Fibroblast of lung (primary cell): ENCODE results near the gene EHD3. TPM values are rescaled to one million over a fixed set of nuclear protein-coding genes. Genes with fewer than 3 reads are reported as not detected.

Source experiments
- DNase-seq, 2 donors: peaks; one replicate each; pipeline versions ENCODE4 v3.0.0 to v3.0.0-alpha.2; 2010; ENCODE audit warnings: low read depth in 2 of 2
- H2AFZ ChIP-seq: 2 replicates; pipeline ENCODE4 v1.5.1; 2012; ENCODE audit warnings: low read length, control low read depth, inconsistent platforms
- H3K27ac ChIP-seq: 2 replicates; pipeline ENCODE4 v1.5.1; 2011; ENCODE audit warnings: low read length, control low read depth; ENCODE audit not compliant: insufficient read depth
- H3K27me3 ChIP-seq: 2 replicates; pipeline ENCODE4 v1.5.1; 2011; ENCODE audit warnings: mild to moderate bottlenecking, low read length; ENCODE audit not compliant: control insufficient read depth, insufficient read depth
- H3K36me3 ChIP-seq: 2 replicates; pipeline ENCODE4 v1.5.1; 2011; ENCODE audit warnings: low read length; ENCODE audit not compliant: control insufficient read depth, insufficient read depth
- H3K4me1 ChIP-seq: 2 replicates; pipeline ENCODE4 v1.5.1; 2011; ENCODE audit warnings: low read length; ENCODE audit not compliant: control insufficient read depth, insufficient read depth; ENCODE audit errors: extremely low read depth
- H3K4me2 ChIP-seq: 2 replicates; pipeline ENCODE4 v1.5.1; 2011; ENCODE audit warnings: low read length, control low read depth; ENCODE audit not compliant: insufficient read depth; ENCODE audit errors: extremely low read depth
- H3K4me3 ChIP-seq, 4 experiments: fragments of 200-600 bp in 1 of 4; sonication (generic) in 1 of 4; replicated peaks in 1 of 4; 2 replicates each; pipeline ENCODE4 v1.5.1; 2011 to 2016; ENCODE audit warnings: low read length in 4 of 4, low read depth in 3 of 4, mild to moderate bottlenecking in 3 of 4, control low read depth in 2 of 4, inconsistent platforms in 1 of 4, mixed read lengths in 1 of 4; ENCODE audit not compliant: insufficient read depth in 1 of 4; ENCODE audit errors: control extremely low read depth in 1 of 4
- H3K79me2 ChIP-seq: 2 replicates; pipeline ENCODE4 v1.5.1; 2012; ENCODE audit warnings: mild to moderate bottlenecking, low read length, inconsistent platforms; ENCODE audit not compliant: control insufficient read depth, insufficient read depth
- H3K9ac ChIP-seq: 2 replicates; pipeline ENCODE4 v1.5.1; 2011; ENCODE audit warnings: mild to moderate bottlenecking, low read length, control low read depth; ENCODE audit not compliant: insufficient read depth
- H3K9me3 ChIP-seq: 2 replicates; pipeline ENCODE4 v1.5.1; 2012; ENCODE audit warnings: low read depth, low read length; ENCODE audit not compliant: control insufficient read depth, insufficient read depth
- H4K20me1 ChIP-seq: 2 replicates; pipeline ENCODE4 v1.5.1; 2011; ENCODE audit warnings: low read length; ENCODE audit not compliant: control insufficient read depth, insufficient read depth; ENCODE audit errors: extremely low read depth
- CTCF ChIP-seq, 2 donors: IDR thresholded peaks in 1 of 2; conservative IDR thresholded peaks in 1 of 2; 1 replicate in 1 of 2; 2 replicates in 1 of 2; pipeline ENCODE4 v1.5.1; 2011 to 2012; ENCODE audit warnings: low read length in 2 of 2, control low read depth in 1 of 2, inconsistent platforms in 1 of 2, low read depth in 1 of 2, mild to moderate bottlenecking in 1 of 2
- EZH2 ChIP-seq: IDR thresholded peaks from 2 replicates; pipeline ENCODE4 v1.5.1; 2012; ENCODE audit warnings: low read length, control low read depth, mild to moderate bottlenecking; ENCODE audit errors: missing control alignments
- polyA plus RNA-seq, 2 donors: library from polyadenylated mRNA; depleted of rRNA in 1 of 2; stranded (reverse) in 1 of 2; unstranded in 1 of 2; fragments of >200 nt; gene quantifications; 2 replicates each; pipeline ENCODE4 v1.2.1, GENCODE V29; 2011 to 2012; ENCODE audit warnings: missing spikeins in 1 of 2
- total RNA-seq: library from RNA; depleted of rRNA; stranded (reverse); fragments of >200 nt; gene quantifications from 2 replicates; pipeline ENCODE4 v1.2.1, GENCODE V29; 2014

Gene EHD3
- total and polyA plus RNA-seq, 2 donors (not counting 1 experiment from before 2014, with no cell fraction given), result 30.6 to 37.5 TPM

- H3K4me2 ChIP-seq, result no peak overlapping the region
- H3K79me2 ChIP-seq, result no peaks in the 10 kb centered on the region
- no peak overlapping the region for H3K27ac ChIP-seq
- H4K20me1 ChIP-seq, result no peaks in the 10 kb centered on the region
- no peaks in the 10 kb centered on the region for H3K9me3 ChIP-seq
- DNase-seq, result peak in 1 of 2 donors; percentile 38
- no peak for TF ChIP-seq EZH2
- TF ChIP-seq CTCF (conservative IDR thresholded peaks at IDR 0.05 in 1 of 2, IDR thresholded peaks at IDR 0.05 in 1 of 2; ENCODE audit: low read depth in 1 of 2, low read length in 2 of 2), result no peak
- no peak overlapping the region for H2AFZ ChIP-seq
- H3K4me3 ChIP-seq, result no peak overlapping the region
- H3K4me1 ChIP-seq, result peaks cover 6% of the 10 kb centered on the region
- H3K27me3 ChIP-seq, result no peaks in the 10 kb centered on the region
- no peak overlapping the region for H3K9ac ChIP-seq
- peaks cover 2% of the 10 kb centered on the region for H3K36me3 ChIP-seq
Observed at GRCh38 chr2:31246184-31246852, 12.4 kb downstream of the EHD3 start.

GRCh38 chr2:31247711-31248110 lies 13.8 kb downstream of the EHD3 start:
- H2AFZ ChIP-seq, result no peak overlapping the region
- no peak overlapping the region for H3K4me2 ChIP-seq
- H3K79me2 ChIP-seq, result no peaks in the 10 kb centered on the region
- no peaks in the 10 kb centered on the region for H4K20me1 ChIP-seq
- no peak overlapping the region for H3K9ac ChIP-seq
- peaks cover 2% of the 10 kb centered on the region for H3K36me3 ChIP-seq
- H3K4me1 ChIP-seq, result peaks cover 6% of the 10 kb centered on the region
- H3K4me3 ChIP-seq, result no peak overlapping the region
- H3K27me3 ChIP-seq, result no peaks in the 10 kb centered on the region
- DNase-seq, result peak in 1 of 2 donors; percentile 56
- TF ChIP-seq CTCF (conservative IDR thresholded peaks at IDR 0.05 in 1 of 2, IDR thresholded peaks at IDR 0.05 in 1 of 2; ENCODE audit: low read depth in 1 of 2, low read length in 2 of 2), result no peak
- TF ChIP-seq EZH2, result no peak
- no peaks in the 10 kb centered on the region for H3K9me3 ChIP-seq
- no peak overlapping the region for H3K27ac ChIP-seq

- H3K9me3 ChIP-seq, result no peaks in the 10 kb centered on the region
- H3K36me3 ChIP-seq, result peaks cover 2% of the 10 kb centered on the region
- H3K4me3 ChIP-seq, result no peak overlapping the region
- H3K27ac ChIP-seq, result no peak overlapping the region
- H3K9ac ChIP-seq, result no peak overlapping the region
- H4K20me1 ChIP-seq, result no peaks in the 10 kb centered on the region
- TF ChIP-seq CTCF (conservative IDR thresholded peaks at IDR 0.05 in 1 of 2, IDR thresholded peaks at IDR 0.05 in 1 of 2; ENCODE audit: low read depth in 1 of 2, low read length in 2 of 2), result no peak
- no peak for TF ChIP-seq EZH2
- no peak overlapping the region for H2AFZ ChIP-seq
- no peaks in the 10 kb centered on the region for H3K27me3 ChIP-seq
- DNase-seq, result no peak
- H3K79me2 ChIP-seq, result no peaks in the 10 kb centered on the region
- peaks cover 6% of the 10 kb centered on the region for H3K4me1 ChIP-seq
- H3K4me2 ChIP-seq, result no peak overlapping the region
Observed at GRCh38 chr2:31248139-31248538, 14.2 kb downstream of the EHD3 start.
